Right lobe of liver (tissue), 6 donors: ENCODE results near the gene KAT7. TPM values are rescaled to one million over a fixed set of nuclear protein-coding genes. Genes with fewer than 3 reads are reported as not detected.

Source experiments
- ATAC-seq, 4 donors: fragments of 200-7000 bp; cut with Tn5 transposase; one replicate each; pipeline ENCODE4 v1.9.1; 2020; ENCODE audit warnings: mild to moderate bottlenecking in 4 of 4, moderate library complexity in 4 of 4
- DNase-seq, 3 donors: peaks; one replicate each; pipeline ENCODE4 v3.0.0-alpha.2; 2020
- H3K27ac ChIP-seq, 3 donors: fragments of 200-600 bp; one replicate each; pipeline ENCODE4 v1.8.0; 2022
- H3K27me3 ChIP-seq, 2 donors: fragments of 200-600 bp; one replicate each; pipeline ENCODE4 v1.8.0; 2022
- H3K36me3 ChIP-seq, 4 donors: fragments of 200-600 bp; sonication (generic) in 1 of 4; one replicate each; pipeline versions ENCODE4 v1.5.1 to v1.8.0; 2017 to 2022; ENCODE audit warnings: control low read depth in 1 of 4
- H3K4me1 ChIP-seq, 4 donors: fragments of 200-600 bp; sonication (generic) in 1 of 4; one replicate each; pipeline versions ENCODE4 v1.5.1 to v1.8.0; 2017 to 2022; ENCODE audit warnings: control low read depth in 1 of 4
- H3K4me3 ChIP-seq, 3 donors: fragments of 200-600 bp; one replicate each; pipeline ENCODE4 v1.8.0; 2022
- H3K9me3 ChIP-seq, 4 donors: fragments of 200-600 bp; sonication (generic) in 1 of 4; one replicate each; pipeline versions ENCODE4 v1.5.1 to v1.8.0; 2017 to 2022; ENCODE audit warnings: control low read depth in 1 of 4
- POLR2A ChIP-seq: fragments of 450-650 bp; IDR thresholded peaks from one replicate; pipeline ENCODE4 v1.6.1; 2017; ENCODE audit warnings: antibody characterized with exemption, mild to moderate bottlenecking
- WGBS: methylation state at CpG from one replicate; pipeline ENCODE4 v1.1.6; 2018; ENCODE audit warnings: low coverage, low lambda C conversion rate; ENCODE audit not compliant: insufficient coverage; ENCODE audit errors: missing lambda C conversion rate; 5-methylcytosine and 5-hydroxymethylcytosine counted together
- intact Hi-C, 2 donors: fragments of 100-400 bp; cut with DNase I; formaldehyde crosslinking; loops; one replicate each; pipeline versions ENCODE4 v1.11.2 to v1.14.1; 2022
- total RNA-seq, 6 experiments: library from RNA; depleted of rRNA in 2 of 6; stranded (reverse); fragments of >200 nt in 2 of 6; fragmentation: NEBNext Ultra II Directional in 3 of 6; extraction: Animal tissue kit (Norgen Biotek cat#: 25700) in 3 of 6; gene quantifications; one replicate each; pipeline versions ENCODE4 v1.1.0 to v1.2.4, GENCODE V29; 2016 to 2023
- TF ChIP-seq, protein P1 (sequence below), 4 donors: fragments of 200-600 bp in 3 of 4; fragments of 450-650 bp in 1 of 4; IDR thresholded peaks; one replicate each; pipeline versions ENCODE4 v1.5.1 to v1.8.0; 2016 to 2022; ENCODE audit warnings: antibody characterized with exemption in 4 of 4, mild to moderate bottlenecking in 2 of 4
- donor health status: DM: no; HTN: yes; CAD: no.
- donor health status: DM: no; HTN: no; CAD: no.
- donor health status: DM: no; HTN: no; CAD: no.
- donor health status: DM: no; HTN: yes; CAD: no.
- donor health status: DM: no; HTN: yes; CAD: no.

Gene KAT7
- total RNA-seq, 6 experiments from 2014 or later, result 10.8 to 21.3 (median 15.2) TPM

DNA sequence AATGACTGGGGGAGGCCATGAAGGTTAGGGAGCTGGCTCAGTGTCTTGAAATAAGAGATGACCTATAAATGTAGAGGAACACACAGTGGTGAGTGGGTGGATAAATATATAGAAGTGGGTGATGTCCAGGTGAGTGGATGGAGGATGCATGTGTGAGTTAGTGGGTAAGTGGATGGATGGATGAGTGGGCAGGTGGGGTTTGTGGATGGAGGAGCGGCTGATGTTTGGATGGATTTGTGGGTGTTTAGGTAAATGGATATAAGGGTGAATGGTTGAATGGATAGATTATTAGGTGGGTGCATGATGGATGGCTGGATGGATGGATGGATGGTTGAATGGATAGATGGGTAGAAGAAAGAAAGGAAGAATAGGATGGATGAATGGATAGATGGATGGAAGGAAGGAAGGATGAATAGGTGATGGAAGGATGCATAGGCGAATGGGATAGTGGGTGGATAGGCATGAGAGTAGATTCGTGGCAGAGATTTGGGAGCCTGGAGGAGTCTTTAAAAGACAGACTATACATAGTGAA is 78.5 kb downstream of the KAT7 start:
- Histone ChIP-seq H3K36me3 (no peaks in the 10 kb centered on the region), H3K4me3 (no peak overlapping the region), H3K4me1 (no peaks in the 10 kb centered on the region), H3K9me3 (no peaks in the 10 kb centered on the region), H3K27me3 (no peaks in the 10 kb centered on the region), H3K27ac (no peak overlapping the region)
- TF ChIP-seq, protein P1, sequence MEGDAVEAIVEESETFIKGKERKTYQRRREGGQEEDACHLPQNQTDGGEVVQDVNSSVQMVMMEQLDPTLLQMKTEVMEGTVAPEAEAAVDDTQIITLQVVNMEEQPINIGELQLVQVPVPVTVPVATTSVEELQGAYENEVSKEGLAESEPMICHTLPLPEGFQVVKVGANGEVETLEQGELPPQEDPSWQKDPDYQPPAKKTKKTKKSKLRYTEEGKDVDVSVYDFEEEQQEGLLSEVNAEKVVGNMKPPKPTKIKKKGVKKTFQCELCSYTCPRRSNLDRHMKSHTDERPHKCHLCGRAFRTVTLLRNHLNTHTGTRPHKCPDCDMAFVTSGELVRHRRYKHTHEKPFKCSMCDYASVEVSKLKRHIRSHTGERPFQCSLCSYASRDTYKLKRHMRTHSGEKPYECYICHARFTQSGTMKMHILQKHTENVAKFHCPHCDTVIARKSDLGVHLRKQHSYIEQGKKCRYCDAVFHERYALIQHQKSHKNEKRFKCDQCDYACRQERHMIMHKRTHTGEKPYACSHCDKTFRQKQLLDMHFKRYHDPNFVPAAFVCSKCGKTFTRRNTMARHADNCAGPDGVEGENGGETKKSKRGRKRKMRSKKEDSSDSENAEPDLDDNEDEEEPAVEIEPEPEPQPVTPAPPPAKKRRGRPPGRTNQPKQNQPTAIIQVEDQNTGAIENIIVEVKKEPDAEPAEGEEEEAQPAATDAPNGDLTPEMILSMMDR (IDR thresholded peaks at IDR 0.05), result no peak
- no peak for TF ChIP-seq POLR2A
- WGBS, result 42% methylated on average over 3 of the region's 3 CpGs
- DNase-seq (no peak), ATAC-seq (no peak)
- intact Hi-C loops, result no loop called here

DNA sequence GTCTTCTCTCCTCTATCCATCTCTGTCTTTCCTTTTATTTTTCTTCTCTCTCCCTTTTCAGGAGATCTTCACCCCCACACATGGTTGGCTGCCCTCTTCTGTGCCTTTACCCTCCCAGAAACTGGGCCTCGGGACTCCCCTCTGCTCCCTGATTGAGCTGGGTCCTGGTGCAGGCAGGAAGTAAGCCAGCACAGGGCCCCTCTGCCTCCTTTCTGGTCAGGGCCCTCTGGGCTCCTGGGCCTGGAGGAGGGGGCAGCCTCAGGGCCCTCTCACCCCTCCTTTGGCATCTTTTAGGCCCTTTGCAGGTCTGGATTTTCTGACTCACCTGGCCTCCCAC is 80.5 kb downstream of the KAT7 start:
- no peaks in the 10 kb centered on the region for H3K9me3 ChIP-seq
- no peaks in the 10 kb centered on the region for H3K4me1 ChIP-seq
- H3K27ac ChIP-seq, result no peak overlapping the region
- no peak for ATAC-seq
- TF ChIP-seq, protein P1 (IDR thresholded peaks at IDR 0.05), result no peak
- TF ChIP-seq POLR2A, result no peak
- no peaks in the 10 kb centered on the region for H3K36me3 ChIP-seq
- intact Hi-C loops, result no loop called here
- no peaks in the 10 kb centered on the region for H3K27me3 ChIP-seq
- 25% methylated on average over 1 of the region's 1 CpG for WGBS
- H3K4me3 ChIP-seq, result no peak overlapping the region
- no peak for DNase-seq

- WGBS, result 62% methylated on average over 7 of the region's 11 CpGs
- TF ChIP-seq POLR2A, result no peak
- TF ChIP-seq, protein P1 (IDR thresholded peaks at IDR 0.05), result no peak
- no peaks in the 10 kb centered on the region for H3K36me3 ChIP-seq
- DNase-seq (no peak), ATAC-seq (no peak)
- no peak overlapping the region for H3K27ac ChIP-seq
- H3K9me3 ChIP-seq, result no peaks in the 10 kb centered on the region
- intact Hi-C loops, result no loop called here
- no peaks in the 10 kb centered on the region for H3K4me1 ChIP-seq
- no peaks in the 10 kb centered on the region for H3K27me3 ChIP-seq
- H3K4me3 ChIP-seq, result no peak overlapping the region
Measured at GRCh38 chr17:49870298-49870697, 81.8 kb downstream of the KAT7 start.

- no CpG with 5 or more reads among the region's 7 CpGs for whole genome bisulfite sequencing
- no peaks in the 10 kb centered on the region for H3K36me3 ChIP-seq
- H3K27me3 ChIP-seq, result no peaks in the 10 kb centered on the region
- ATAC-seq (no peak), DNase-seq (no peak)
- no peak for TF ChIP-seq POLR2A
- TF ChIP-seq, protein P1 (IDR thresholded peaks at IDR 0.05), result no peak
- no peak overlapping the region for H3K4me3 ChIP-seq
- intact Hi-C loops, result no loop called here
- H3K9me3 ChIP-seq, result no peaks in the 10 kb centered on the region
- no peaks in the 10 kb centered on the region for H3K4me1 ChIP-seq
- no peak overlapping the region for H3K27ac ChIP-seq
Measured at GRCh38 chr17:49871211-49871610, 82.7 kb downstream of the KAT7 start.

GRCh38 chr17:49872754-49873377 is 84.4 kb downstream of the KAT7 start:
- Histone ChIP-seq H3K4me3 (no peak overlapping the region), H3K27ac (no peak overlapping the region), H3K27me3 (no peaks in the 10 kb centered on the region), H3K36me3 (no peaks in the 10 kb centered on the region), H3K9me3 (no peaks in the 10 kb centered on the region), H3K4me1 (no peaks in the 10 kb centered on the region)
- TF ChIP-seq, protein P1 (IDR thresholded peaks at IDR 0.05), result no peak
- TF ChIP-seq POLR2A, result no peak
- DNase-seq (no peak), ATAC-seq (no peak)
- 82% methylated on average over 4 of the region's 6 CpGs for WGBS
- intact Hi-C loops, result no loop called here
